OCI-LY7 (cell line): ENCODE data around the gene BUD23. TPM values are rescaled to one million over a fixed set of nuclear protein-coding genes. Genes with fewer than 3 reads are reported as not detected.
A peak's percentile ranks its signal among the peaks of the same experiment; 100 is the strongest.

Source experiments
- BruUV-seq: library from RNA; stranded (reverse); fragments of 400-500 nt; replicated peaks from 2 replicates; lab custom pipeline; 2021; lab: Mats Ljungman, UMichigan
- CTCF ChIA-PET: fragments of 300-600 bp; sonication (Branson Sonifier 250); formaldehyde crosslinking; loops from one replicate; lab custom pipeline; 2022; ENCODE audit warnings: antibody characterized with exemption; ENCODE audit not compliant: unreplicated experiment; lab: Charles Lee
- POLR2A ChIA-PET: fragments of 300-600 bp; sonication (Branson Sonifier 250); formaldehyde crosslinking; loops from one replicate; lab custom pipeline; 2022; ENCODE audit warnings: antibody characterized with exemption; lab: Charles Lee
- DNase-seq: peaks from one replicate; pipeline ENCODE4 v3.0.0-alpha.2; 2015; ENCODE audit warnings: low spot score
- H2AFZ ChIP-seq: fragments of 200-600 bp; sonication (generic), shearing (Covaris generic); 2 replicates; pipeline ENCODE4 v1.6.1; 2014; ENCODE audit warnings: mild to moderate bottlenecking, antibody characterized with exemption, low read length, moderate library complexity
- H3K27ac ChIP-seq: fragments of 200-600 bp; sonication (generic); 2 replicates; pipeline ENCODE4 v1.5.1; 2014; ENCODE audit warnings: mixed run types, low read depth, mild to moderate bottlenecking, moderate library complexity, low read length, inconsistent platforms; ENCODE audit not compliant: poor library complexity, severe bottlenecking
- H3K36me3 ChIP-seq: fragments of 200-600 bp; sonication (generic); 2 replicates; pipeline ENCODE4 v1.6.1; 2014; ENCODE audit warnings: mild to moderate bottlenecking, antibody characterized with exemption, low read length, moderate library complexity, mixed read lengths; ENCODE audit not compliant: insufficient read depth
- H3K4me1 ChIP-seq: fragments of 200-600 bp; sonication (generic); 2 replicates; pipeline ENCODE4 v1.5.1; 2014; ENCODE audit warnings: mild to moderate bottlenecking, low read length; ENCODE audit not compliant: insufficient read depth, poor library complexity, severe bottlenecking
- H3K4me2 ChIP-seq: fragments of 200-600 bp; sonication (generic); 2 replicates; pipeline ENCODE4 v1.6.1; 2014; ENCODE audit warnings: mild to moderate bottlenecking, low read length
- H3K4me3 ChIP-seq: fragments of 200-600 bp; sonication (generic); 2 replicates; pipeline ENCODE4 v1.5.1; 2014; ENCODE audit warnings: mild to moderate bottlenecking, low read depth, low read length; ENCODE audit not compliant: poor library complexity, severe bottlenecking
- H3K79me2 ChIP-seq: fragments of 200-600 bp; sonication (generic); 2 replicates; pipeline ENCODE4 v1.6.1; 2016; ENCODE audit warnings: low read depth, mild to moderate bottlenecking, low read length, moderate library complexity, mixed read lengths; ENCODE audit not compliant: insufficient read depth
- H3K9me2 ChIP-seq: fragments of 200-600 bp; sonication (generic); 2 replicates; pipeline ENCODE4 v1.6.1; 2016; ENCODE audit warnings: mild to moderate bottlenecking, low read length, mixed read lengths; ENCODE audit not compliant: insufficient read depth
- H3K9me3 ChIP-seq: fragments of 200-600 bp; sonication (generic); 2 replicates; pipeline ENCODE4 v1.6.1; 2014; ENCODE audit warnings: mild to moderate bottlenecking, mixed run types, low read length, mixed read lengths
- H4K20me1 ChIP-seq: fragments of 200-600 bp; sonication (generic); 2 replicates; pipeline ENCODE4 v1.6.1; 2014; ENCODE audit warnings: mild to moderate bottlenecking, antibody characterized with exemption, low read length, moderate library complexity, mixed read lengths; ENCODE audit not compliant: insufficient read depth
- EZH2phosphoT487 ChIP-seq: fragments of 200-600 bp; sonication (generic); IDR thresholded peaks from 2 replicates; pipeline ENCODE4 v1.6.1; 2018; ENCODE audit warnings: low read depth, borderline replicate concordance, mild to moderate bottlenecking, mixed run types, antibody characterized with exemption, low read length, moderate library complexity, mixed read lengths
- intact Hi-C: fragments of 100-400 bp; cut with micrococcal nuclease; formaldehyde crosslinking; loops from one replicate; pipeline ENCODE4 v1.10.0; 2022; ENCODE audit not compliant: unreplicated experiment
- total RNA-seq, 2 experiments: library from RNA; depleted of rRNA in 1 of 2; stranded (reverse); fragments of >200 nt in 1 of 2; shearing (Covaris generic) in 1 of 2; gene quantifications; 2 replicates each; pipeline ENCODE4 v1.2.3, GENCODE V29; 2014 to 2022
- TF ChIP-seq, protein P1 (sequence below): fragments of 200-600 bp; sonication (generic); conservative IDR thresholded peaks from 2 replicates; pipeline ENCODE4 v1.5.1; 2014; ENCODE audit warnings: mild to moderate bottlenecking, antibody characterized with exemption, low read length, moderate library complexity, mixed read lengths

BUD23 gene
- total RNA-seq, 2 experiments from 2014 or later, result 58.1 to 91.1 TPM

DNA sequence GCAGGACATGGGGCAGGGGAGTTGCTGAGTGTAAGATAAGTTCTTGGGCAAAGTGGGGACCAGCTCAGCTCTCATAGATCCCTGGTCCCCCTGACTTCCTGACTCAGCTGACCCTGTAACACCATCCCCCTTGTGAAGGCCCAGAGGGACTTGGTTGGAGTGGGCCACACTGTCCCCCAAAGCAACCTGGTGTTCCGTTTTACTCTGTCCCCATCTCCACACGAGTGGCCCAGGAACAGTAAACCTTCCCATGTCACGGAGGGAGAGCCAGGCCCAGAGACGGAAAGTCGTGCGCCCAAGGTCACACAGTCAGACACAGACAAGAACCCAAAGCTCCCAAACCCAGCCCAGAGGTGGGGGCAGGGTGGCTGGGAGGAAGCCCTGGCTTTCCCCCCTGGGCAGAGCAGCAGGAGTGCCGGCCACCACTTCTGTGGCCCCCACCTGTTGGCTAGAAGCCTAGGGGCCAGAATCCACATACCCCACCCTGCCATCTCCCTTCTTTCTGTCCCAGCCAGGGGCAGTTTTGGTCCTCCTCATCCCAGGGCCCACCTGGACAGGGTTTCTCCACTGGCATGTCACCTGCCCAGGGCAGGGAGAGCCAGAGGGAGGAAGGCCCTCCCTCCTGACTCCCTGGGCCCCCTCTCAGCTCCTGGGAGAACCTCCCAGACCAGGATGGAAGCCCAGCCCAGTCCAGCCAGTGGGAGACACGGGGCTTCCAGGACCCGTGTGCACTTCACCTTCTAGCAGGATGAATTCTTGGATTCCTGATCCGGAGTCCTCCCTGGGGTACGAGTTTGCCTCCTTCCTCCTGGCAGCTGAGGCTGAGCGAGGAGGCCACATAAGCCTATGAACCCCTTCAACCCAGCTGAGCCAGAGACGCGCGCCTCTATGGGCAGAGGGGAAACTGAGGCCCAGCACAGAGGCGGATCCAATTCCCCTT, 36.3 kb upstream of the BUD23 start:
- POLR2A ChIA-PET, result interaction anchor here (1.0 to 1.3 kb wide), 2 partner anchors 17 to 28 kb away, joined by 3 to 4 read pairs; no protein-coding TSS in a partner anchor
- BruUV-seq, result no TSS peak
- no peak for DNase-seq
- no peak overlapping the region for H3K4me2 ChIP-seq
- H3K4me3 ChIP-seq, result no peak overlapping the region
- no peaks in the 10 kb centered on the region for H4K20me1 ChIP-seq
- TF ChIP-seq EZH2phosphoT487, result no peak
- TF ChIP-seq, protein P1, sequence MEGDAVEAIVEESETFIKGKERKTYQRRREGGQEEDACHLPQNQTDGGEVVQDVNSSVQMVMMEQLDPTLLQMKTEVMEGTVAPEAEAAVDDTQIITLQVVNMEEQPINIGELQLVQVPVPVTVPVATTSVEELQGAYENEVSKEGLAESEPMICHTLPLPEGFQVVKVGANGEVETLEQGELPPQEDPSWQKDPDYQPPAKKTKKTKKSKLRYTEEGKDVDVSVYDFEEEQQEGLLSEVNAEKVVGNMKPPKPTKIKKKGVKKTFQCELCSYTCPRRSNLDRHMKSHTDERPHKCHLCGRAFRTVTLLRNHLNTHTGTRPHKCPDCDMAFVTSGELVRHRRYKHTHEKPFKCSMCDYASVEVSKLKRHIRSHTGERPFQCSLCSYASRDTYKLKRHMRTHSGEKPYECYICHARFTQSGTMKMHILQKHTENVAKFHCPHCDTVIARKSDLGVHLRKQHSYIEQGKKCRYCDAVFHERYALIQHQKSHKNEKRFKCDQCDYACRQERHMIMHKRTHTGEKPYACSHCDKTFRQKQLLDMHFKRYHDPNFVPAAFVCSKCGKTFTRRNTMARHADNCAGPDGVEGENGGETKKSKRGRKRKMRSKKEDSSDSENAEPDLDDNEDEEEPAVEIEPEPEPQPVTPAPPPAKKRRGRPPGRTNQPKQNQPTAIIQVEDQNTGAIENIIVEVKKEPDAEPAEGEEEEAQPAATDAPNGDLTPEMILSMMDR, result no peak
- no peaks in the 10 kb centered on the region for H3K9me3 ChIP-seq
- intact Hi-C loops, result no loop called here
- H3K4me1 ChIP-seq, result no peaks in the 10 kb centered on the region
- no peaks in the 10 kb centered on the region for H3K36me3 ChIP-seq
- H3K79me2 ChIP-seq, result no peaks in the 10 kb centered on the region
- H3K9me2 ChIP-seq, result no peaks in the 10 kb centered on the region
- no peak overlapping the region for H3K27ac ChIP-seq
- CTCF ChIA-PET, result no interaction called here
- H2AFZ ChIP-seq, result no peak overlapping the region

DNA sequence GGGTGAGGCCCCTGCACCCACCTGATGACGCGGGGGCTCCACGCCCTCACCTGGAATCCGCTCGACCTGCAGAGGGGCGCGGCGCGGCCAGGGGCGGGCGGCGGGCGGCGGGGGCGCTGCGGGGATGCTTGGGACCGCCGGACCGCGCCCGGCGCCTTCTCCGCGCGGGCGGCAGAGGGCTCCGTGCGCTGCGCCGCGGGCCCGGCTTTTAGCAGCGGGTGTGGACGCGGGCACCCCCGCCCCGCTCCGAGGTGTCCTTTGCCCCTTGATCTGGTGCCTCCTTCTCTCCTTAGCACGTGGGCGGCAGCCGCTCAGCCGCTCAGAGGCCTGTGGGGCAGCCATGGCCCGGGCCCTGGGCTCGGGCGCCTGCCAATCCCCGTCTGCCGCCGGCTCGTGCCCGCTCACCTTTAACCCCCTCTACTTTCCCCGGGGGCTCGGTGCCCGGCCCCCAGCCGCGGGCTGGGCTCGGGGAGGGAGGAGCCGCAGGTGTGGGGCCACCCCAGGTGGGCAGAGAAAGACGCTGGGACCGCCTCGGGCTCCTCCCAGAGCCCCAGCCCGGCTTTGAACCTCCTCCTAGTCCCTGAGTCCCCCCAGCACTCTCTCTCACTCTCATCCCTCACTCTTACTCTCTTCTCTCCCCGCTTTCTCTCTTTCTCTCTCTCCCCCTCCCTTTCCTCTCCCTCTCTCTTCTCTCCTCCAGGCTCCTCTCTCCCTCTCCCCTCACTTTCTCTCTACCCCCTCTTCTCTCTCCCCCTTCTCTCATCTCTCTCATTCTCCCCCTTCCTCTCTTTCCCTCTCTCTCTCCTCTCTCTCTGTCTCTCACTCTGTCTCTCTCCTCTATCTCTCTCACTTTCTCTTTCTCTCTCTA, 35.4 kb upstream of the BUD23 start:
- Histone ChIP-seq H3K9me3 (no peaks in the 10 kb centered on the region), H3K27ac (no peak overlapping the region), H2AFZ (no peak overlapping the region), H3K36me3 (no peaks in the 10 kb centered on the region), H3K4me2 (peak overlapping the region; percentile 41; the same call in 1 of the 2 replicates), H4K20me1 (no peaks in the 10 kb centered on the region), H3K9me2 (no peaks in the 10 kb centered on the region), H3K4me3 (no peak overlapping the region), H3K4me1 (no peaks in the 10 kb centered on the region), H3K79me2 (no peaks in the 10 kb centered on the region)
- intact Hi-C loops, result no loop called here
- ChIA-PET POLR2A (no interaction called here), CTCF (no interaction called here)
- BruUV-seq, result no TSS peak
- no peak for DNase-seq
- TF ChIP-seq EZH2phosphoT487, result no peak
- TF ChIP-seq, protein P1, result no peak
